OCI-LY1 (cell line): ENCODE results near the gene PLEKHH3.

ENCODE experiments used
- H2AFZ ChIP-seq: fragments of 200-600 bp; sonication (generic), shearing (Covaris generic); 2 replicates; pipeline ENCODE4 v1.6.0; 2014; ENCODE audit warnings: antibody characterized with exemption, mild to moderate bottlenecking, low read length
- H3F3A ChIP-seq: fragments of 200-600 bp; sonication (generic), shearing (Covaris generic); 2 replicates; pipeline ENCODE4 v1.6.0; 2014; ENCODE audit warnings: mild to moderate bottlenecking, antibody characterized with exemption, low read length, moderate library complexity; ENCODE audit not compliant: insufficient read depth
- H3K27ac ChIP-seq: fragments of 200-600 bp; sonication (generic); 2 replicates; pipeline ENCODE4 v1.5.1; 2014; ENCODE audit warnings: low read length, mixed run types, mild to moderate bottlenecking, low read depth; ENCODE audit not compliant: poor library complexity, severe bottlenecking
- H3K27me3 ChIP-seq: fragments of 200-600 bp; sonication (generic); 2 replicates; pipeline ENCODE4 v1.6.0; 2014; ENCODE audit warnings: antibody characterized with exemption, mild to moderate bottlenecking, low read length, moderate library complexity; ENCODE audit not compliant: insufficient read depth
- H3K36me3 ChIP-seq: fragments of 200-600 bp; sonication (generic); 2 replicates; pipeline ENCODE4 v1.6.1; 2014; ENCODE audit warnings: mild to moderate bottlenecking, antibody characterized with exemption, low read length, moderate library complexity, mixed read lengths; ENCODE audit not compliant: insufficient read depth
- H3K4me1 ChIP-seq: fragments of 200-600 bp; sonication (generic); 2 replicates; pipeline ENCODE4 v1.5.1; 2014; ENCODE audit warnings: mild to moderate bottlenecking, low read length, moderate library complexity; ENCODE audit not compliant: insufficient read depth, severe bottlenecking
- H3K4me2 ChIP-seq: fragments of 200-600 bp; sonication (generic), shearing (Covaris generic); 2 replicates; pipeline ENCODE4 v1.6.1; 2014; ENCODE audit warnings: low read length
- H3K4me3 ChIP-seq: fragments of 200-600 bp; sonication (generic); 2 replicates; pipeline ENCODE4 v1.5.1; 2014; ENCODE audit warnings: low read length, low read depth, mild to moderate bottlenecking, mixed read lengths; ENCODE audit not compliant: poor library complexity, severe bottlenecking
- H3K79me2 ChIP-seq: fragments of 200-600 bp; shearing (Covaris generic); 2 replicates; pipeline ENCODE4 v1.6.1; 2016; ENCODE audit warnings: mixed run types, low read length, mixed read lengths; ENCODE audit not compliant: insufficient read depth
- H3K9ac ChIP-seq: fragments of 200-600 bp; sonication (generic), shearing (Covaris generic); 2 replicates; pipeline ENCODE4 v1.6.1; 2014; ENCODE audit warnings: mild to moderate bottlenecking, low read length, mixed read lengths
- H3K9me2 ChIP-seq: fragments of 200-600 bp; sonication (generic), shearing (Covaris generic); 2 replicates; pipeline ENCODE4 v1.6.1; 2014; ENCODE audit warnings: low read depth, mild to moderate bottlenecking, low read length, mixed read lengths
- H3K9me3 ChIP-seq: fragments of 200-600 bp; shearing (Covaris generic); 2 replicates; pipeline ENCODE4 v1.6.1; 2014; ENCODE audit warnings: low read length, mixed read lengths
- H4K20me1 ChIP-seq: fragments of 200-600 bp; sonication (generic), shearing (Covaris generic); 2 replicates; pipeline ENCODE4 v1.6.0; 2016; ENCODE audit warnings: mild to moderate bottlenecking, low read length; ENCODE audit not compliant: insufficient read depth
- EZH2 ChIP-seq: fragments of 200-600 bp; sonication (generic), shearing (Covaris generic); IDR thresholded peaks from 2 replicates; pipeline ENCODE4 v1.8.0; 2017; ENCODE audit warnings: borderline replicate concordance, mixed run types, mild to moderate bottlenecking, antibody characterized with exemption, low read length, moderate library complexity, mixed read lengths
- TF ChIP-seq, protein P1 (sequence below): fragments of 200-600 bp; sonication (generic), shearing (Covaris generic); IDR thresholded peaks from 2 replicates; pipeline ENCODE4 v1.5.1; 2017; ENCODE audit warnings: mild to moderate bottlenecking, antibody characterized with exemption, low read length, moderate library complexity, mixed read lengths

The PLEKHH3 gene

DNA sequence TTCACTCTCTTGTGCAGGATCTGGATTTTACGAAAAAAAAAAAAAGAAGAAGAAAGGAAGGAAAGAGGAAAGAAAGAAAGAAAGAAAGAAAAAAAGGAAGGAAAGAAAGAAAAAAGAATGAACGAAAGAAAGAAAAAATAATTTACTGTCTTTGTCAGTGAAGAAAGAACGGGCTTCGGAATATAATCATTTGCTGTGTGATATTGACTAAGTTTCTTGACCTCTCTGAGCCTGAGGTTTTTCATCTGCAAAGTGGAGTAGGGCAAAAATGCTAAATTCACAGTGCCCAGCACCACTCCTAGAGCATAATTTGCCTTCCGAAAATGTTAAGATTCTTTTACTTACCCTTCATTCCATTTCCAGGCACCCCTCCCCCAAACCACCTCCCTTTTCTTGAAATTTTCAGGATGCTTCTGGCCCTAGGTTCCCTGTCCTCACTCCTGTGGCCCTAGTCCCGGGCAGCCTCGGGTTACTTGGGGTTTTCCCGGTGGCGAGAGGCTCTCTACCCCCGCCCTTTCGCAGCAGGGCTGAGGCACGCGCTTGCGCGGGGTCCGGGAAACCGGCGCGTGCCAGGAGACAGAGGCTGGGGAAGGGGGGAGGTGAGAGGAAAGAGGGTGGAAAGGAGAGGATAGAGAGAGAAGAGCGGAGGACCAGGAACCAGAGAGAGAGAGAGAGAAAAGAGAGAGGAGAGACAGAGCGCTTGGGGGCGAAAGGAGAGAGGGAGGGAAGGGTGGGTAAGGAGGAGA lies 5.4 kb upstream of the PLEKHH3 start, which contains the start of gene CNTNAP1:
Gene CNTNAP1 (plus strand): TSS at position 556 of the 746 bp plus-strand sequence. CDS start 299 bp downstream, outside the sequence.
- Histone ChIP-seq H3K36me3 (no peaks in the 10 kb centered on the region), H2AFZ (no peak within 1 kb of the TSS), H3K79me2 (no peaks in the 10 kb centered on the region), H3K4me1 (peaks cover 40% of the 10 kb centered on the region), H3K27me3 (no peaks in the 10 kb centered on the region), H4K20me1 (no peaks in the 10 kb centered on the region), H3K9me3 (no peaks in the 10 kb centered on the region), H3F3A (no peaks in the 10 kb centered on the region), H3K4me3 (no peak within 1 kb of the TSS), H3K4me2 (peak within 1 kb of the TSS; percentile 31), H3K9ac (no peak within 1 kb of the TSS), H3K9me2 (no peaks in the 10 kb centered on the region), H3K27ac (no peak within 1 kb of the TSS)
- TF ChIP-seq EZH2, result no peak
- TF ChIP-seq, protein P1, sequence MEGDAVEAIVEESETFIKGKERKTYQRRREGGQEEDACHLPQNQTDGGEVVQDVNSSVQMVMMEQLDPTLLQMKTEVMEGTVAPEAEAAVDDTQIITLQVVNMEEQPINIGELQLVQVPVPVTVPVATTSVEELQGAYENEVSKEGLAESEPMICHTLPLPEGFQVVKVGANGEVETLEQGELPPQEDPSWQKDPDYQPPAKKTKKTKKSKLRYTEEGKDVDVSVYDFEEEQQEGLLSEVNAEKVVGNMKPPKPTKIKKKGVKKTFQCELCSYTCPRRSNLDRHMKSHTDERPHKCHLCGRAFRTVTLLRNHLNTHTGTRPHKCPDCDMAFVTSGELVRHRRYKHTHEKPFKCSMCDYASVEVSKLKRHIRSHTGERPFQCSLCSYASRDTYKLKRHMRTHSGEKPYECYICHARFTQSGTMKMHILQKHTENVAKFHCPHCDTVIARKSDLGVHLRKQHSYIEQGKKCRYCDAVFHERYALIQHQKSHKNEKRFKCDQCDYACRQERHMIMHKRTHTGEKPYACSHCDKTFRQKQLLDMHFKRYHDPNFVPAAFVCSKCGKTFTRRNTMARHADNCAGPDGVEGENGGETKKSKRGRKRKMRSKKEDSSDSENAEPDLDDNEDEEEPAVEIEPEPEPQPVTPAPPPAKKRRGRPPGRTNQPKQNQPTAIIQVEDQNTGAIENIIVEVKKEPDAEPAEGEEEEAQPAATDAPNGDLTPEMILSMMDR, result no peak

DNA sequence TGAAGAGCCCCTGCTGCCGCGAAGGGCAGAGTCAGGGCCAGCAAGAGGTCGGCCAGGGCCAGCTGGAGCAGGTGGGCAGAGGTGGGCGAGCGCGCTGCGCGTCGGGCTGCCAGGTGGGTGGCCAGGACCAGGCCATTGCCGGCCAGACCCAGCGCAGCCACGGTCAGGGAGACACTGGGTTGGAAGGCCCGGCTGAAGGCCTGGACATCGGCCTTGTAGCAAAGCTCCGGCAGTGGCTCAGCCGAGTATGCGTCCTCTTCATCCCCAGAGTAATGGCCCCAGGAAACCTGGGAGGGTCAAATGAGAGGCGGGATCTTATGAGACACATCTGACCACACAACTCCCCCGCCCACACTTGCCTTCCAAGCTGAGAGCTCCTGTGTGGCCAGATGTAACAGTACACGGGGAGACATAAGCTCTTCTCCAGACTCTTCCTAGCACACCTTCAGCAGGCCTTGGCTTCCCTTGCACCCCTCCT lies 3.6 kb upstream of the PLEKHH3 start:
- Histone ChIP-seq H3K79me2 (no peaks in the 10 kb centered on the region), H3F3A (no peaks in the 10 kb centered on the region), H3K9me2 (no peaks in the 10 kb centered on the region), H2AFZ (no peak overlapping the region), H4K20me1 (no peaks in the 10 kb centered on the region), H3K9ac (no peak overlapping the region), H3K9me3 (no peaks in the 10 kb centered on the region), H3K4me3 (no peak overlapping the region), H3K4me2 (no peak overlapping the region; the same call in 1 of the 2 replicates), H3K4me1 (peaks cover 53% of the 10 kb centered on the region), H3K27ac (no peak overlapping the region), H3K36me3 (no peaks in the 10 kb centered on the region), H3K27me3 (0 out of 2 replicates have a peak, but pooled peaks cover 5% of the 10 kb centered on the region)
- TF ChIP-seq, protein P1, result no peak
- TF ChIP-seq EZH2, result no peak

DNA sequence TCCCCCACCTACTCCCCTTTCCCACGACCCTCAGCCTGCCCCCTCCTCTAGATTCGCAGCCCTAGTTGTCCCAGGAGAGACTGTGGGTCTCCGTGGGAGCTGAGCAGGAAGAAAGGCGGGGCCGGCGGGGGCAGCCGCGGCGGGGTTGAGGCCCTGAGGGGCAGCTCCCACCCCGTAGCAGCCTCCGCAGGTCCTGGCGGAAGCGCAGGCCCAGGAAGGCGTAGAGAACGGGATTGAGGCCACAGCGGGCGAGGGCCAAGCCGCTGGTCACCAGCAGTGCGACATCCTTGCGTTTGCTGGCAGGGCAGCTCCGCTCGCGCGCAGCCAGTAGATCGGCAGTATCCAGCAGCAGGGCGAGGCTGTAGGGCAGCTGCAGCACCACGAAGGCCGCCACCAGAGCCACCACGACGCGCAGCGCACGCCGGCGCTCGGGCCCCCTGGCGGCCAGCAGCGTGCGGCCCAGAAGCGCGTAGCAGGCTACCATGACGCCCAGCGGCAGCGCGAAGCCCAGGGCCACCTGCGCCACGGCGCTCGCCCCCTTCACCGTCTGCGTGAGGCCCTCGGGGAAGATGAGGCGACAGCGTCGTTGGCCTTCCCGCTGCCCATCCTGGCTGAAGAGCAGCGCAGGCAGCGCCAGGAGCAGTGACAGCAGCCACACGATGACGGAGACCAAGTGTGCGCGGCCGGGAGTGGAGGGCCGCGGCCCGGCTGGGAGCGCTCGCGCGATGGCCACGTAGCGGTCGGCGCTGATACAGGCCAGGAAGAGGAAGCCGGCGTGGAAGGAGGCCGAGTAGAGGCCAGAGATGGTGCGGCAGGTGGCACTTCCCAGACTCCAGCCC lies 2.9 kb upstream of the PLEKHH3 start:
- Histone ChIP-seq H3F3A (no peaks in the 10 kb centered on the region), H3K36me3 (no peaks in the 10 kb centered on the region), H3K27me3 (0 out of 2 replicates have a peak, but pooled peaks cover 7% of the 10 kb centered on the region), H3K4me3 (peak overlapping the region; percentile 64), H3K79me2 (no peaks in the 10 kb centered on the region), H3K27ac (no peak overlapping the region), H3K9me3 (no peaks in the 10 kb centered on the region), H3K9ac (peak overlapping the region; percentile 57; the same call in 1 of the 2 replicates), H4K20me1 (no peaks in the 10 kb centered on the region), H2AFZ (no peak overlapping the region), H3K4me2 (peak overlapping the region; percentile 87), H3K4me1 (peaks cover 56% of the 10 kb centered on the region), H3K9me2 (no peaks in the 10 kb centered on the region)
- TF ChIP-seq EZH2, result no peak
- TF ChIP-seq, protein P1, result peak; percentile 83
